Stimulated activated CD8-positive, alpha-beta memory T cell treated with anti-CD3 and anti-CD28 coated beads, Interleukin-2, amount 100 ng/mL, for 48 hours (primary cell): Measurements from ENCODE around the gene CARHSP1.
"Not testable (repeated sequence)": the region's sequence is repeated elsewhere in the genome, so short reads cannot be mapped to it uniquely, and the experiment has no call there.

ENCODE experiments used
- DNase-seq, 2 donors: peaks; one replicate each; pipeline ENCODE4 v3.0.0-alpha.2; 2020; ENCODE audit warnings: low read depth in 2 of 2

The CARHSP1 gene

GRCh38 chr16:8828541-8829165 is 40.2 kb downstream of the CARHSP1 start:
- no peak for DNase-seq

- no peak for DNase-seq
Measured at GRCh38 chr16:8826278-8826879, 42.4 kb downstream of the CARHSP1 start.

DNA sequence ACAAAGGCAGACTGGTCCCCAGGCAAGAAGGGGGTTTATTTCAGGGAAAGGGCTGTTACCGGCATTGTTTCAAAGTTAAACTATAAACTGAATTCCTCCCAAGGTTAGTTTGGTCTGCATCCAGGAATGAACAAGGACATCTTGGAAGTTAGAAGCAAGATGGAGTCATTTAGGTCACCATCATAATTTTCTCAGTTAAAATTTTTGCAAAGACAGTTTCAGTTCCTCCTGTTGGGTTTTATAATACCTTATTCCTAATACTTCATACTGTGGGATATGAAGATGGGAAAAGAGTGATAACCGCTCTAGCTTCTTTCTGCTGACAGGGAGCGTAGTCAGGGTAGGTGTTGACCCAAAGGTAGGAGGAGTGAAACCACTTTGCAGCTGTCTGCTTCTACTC is 46.4 kb downstream of the CARHSP1 start:
- DNase-seq = no peak

GRCh38 chr16:8819411-8820034 is 49.3 kb downstream of the CARHSP1 start:
- no peak for DNase-seq

GRCh38 chr16:8818504-8819270 is 50.1 kb downstream of the CARHSP1 start:
- no peak for DNase-seq

- DNase-seq = no peak
Measured at GRCh38 chr16:8816967-8817655, 51.7 kb downstream of the CARHSP1 start.

GRCh38 chr16:8814095-8814806 is 54.6 kb downstream of the CARHSP1 start:
- DNase-seq = no peak

DNA sequence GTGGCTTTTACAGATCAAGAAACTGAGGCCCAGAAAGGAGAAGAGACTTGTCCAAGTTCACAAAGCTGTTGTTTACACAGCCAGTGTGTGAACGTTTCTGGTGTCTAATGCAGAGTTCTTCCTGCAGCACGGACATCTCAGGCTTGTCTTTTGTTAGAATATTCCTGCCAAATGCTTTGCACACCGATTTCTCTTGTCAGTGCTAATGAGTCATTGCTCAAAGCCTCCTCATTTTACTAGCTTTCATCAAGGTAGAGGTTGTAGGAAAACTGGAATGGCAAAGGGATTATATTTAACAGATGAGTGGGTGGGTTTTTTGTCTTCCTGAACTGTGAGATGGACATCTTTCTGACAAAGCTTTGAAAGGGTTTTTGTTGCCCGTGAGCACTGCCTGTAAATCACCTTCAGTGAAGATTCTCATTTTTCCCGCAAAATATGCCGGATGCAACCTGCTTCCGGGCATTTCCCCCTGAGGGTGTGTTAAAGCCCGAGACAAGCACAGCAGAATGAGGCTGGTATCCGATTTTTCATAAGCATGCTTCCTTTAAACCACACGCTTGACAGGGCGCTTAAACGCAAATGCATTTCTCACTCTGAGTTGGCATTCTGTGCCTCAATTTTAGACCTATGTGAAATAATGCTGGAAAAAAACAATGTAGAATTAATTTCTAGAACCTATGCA is 56.5 kb downstream of the CARHSP1 start:
- no peak for DNase-seq

DNA sequence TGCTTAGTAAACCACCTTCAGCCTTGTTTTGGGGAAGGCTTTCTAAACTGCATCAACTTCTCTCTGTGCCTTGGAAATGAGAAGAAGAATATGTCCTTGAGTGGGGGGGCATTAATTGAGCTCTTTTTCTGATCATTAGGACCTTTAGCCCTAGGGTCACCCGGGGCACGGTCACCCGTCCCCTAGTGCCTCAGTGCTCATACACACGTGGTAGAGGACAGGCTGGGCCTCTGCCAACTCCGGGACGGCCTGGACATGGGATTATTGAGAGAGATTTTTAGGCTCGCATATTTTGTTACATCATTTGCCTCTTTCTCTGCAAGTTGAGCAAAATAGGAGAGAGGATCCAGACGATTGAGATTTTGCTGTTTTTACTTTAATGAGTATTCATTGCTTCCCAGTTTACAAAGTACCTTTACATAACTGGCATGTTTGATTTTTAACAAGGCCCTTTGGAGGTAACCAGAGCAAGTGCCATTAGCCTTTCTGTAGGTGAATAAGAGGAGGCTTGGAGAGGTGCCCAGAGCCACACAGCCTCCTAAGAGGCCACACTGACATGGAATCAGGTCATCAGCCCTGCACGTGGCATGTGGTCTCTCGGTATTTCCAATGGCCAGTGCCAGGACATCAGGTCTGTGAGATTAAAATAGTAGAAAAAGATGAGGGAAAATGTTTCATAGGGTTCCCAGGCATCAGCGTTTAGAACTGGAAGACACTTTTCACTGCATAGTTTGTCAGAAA is 60.0 kb downstream of the CARHSP1 start:
- DNase-seq = no peak

DNA sequence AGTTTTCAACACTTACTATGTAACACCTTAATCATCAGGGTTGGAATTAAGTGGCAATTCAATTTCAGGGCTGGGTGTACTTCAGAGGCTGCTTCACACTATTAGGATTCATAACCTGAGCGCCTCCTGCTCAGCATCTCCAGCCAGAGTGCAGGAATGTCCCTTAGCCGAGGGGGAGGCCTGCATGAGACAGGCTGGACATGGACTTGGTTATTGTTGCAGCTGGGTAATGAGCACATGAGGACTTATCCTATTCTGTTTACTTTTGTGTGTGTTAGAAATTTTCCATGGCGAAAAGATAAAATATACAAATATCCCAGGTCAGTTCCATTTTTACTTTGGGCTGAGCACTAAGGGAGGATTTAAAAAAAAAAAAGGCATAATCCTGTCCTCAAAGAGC is 60.8 kb downstream of the CARHSP1 start:
- DNase-seq = no peak

DNA sequence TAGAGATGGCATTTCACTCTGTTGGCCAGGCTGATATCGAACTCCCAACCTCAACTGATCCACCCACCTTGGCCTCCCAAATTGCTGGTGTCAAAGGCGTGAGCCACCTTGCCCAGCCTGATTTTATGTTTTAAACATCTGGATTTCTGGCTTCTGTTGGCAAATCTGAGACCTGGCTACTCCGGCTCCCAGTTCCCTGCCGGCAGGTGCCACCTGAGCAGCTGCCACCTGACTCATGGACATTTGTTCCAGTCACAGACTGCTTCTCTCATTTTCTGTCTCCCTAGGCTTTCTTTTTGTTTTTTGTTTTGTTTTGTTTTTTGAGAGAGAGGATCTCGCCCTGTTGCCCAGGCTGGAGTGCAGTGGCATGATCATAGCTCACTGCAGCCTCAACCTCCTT is 61.6 kb downstream of the CARHSP1 start:
- no peak for DNase-seq

DNA sequence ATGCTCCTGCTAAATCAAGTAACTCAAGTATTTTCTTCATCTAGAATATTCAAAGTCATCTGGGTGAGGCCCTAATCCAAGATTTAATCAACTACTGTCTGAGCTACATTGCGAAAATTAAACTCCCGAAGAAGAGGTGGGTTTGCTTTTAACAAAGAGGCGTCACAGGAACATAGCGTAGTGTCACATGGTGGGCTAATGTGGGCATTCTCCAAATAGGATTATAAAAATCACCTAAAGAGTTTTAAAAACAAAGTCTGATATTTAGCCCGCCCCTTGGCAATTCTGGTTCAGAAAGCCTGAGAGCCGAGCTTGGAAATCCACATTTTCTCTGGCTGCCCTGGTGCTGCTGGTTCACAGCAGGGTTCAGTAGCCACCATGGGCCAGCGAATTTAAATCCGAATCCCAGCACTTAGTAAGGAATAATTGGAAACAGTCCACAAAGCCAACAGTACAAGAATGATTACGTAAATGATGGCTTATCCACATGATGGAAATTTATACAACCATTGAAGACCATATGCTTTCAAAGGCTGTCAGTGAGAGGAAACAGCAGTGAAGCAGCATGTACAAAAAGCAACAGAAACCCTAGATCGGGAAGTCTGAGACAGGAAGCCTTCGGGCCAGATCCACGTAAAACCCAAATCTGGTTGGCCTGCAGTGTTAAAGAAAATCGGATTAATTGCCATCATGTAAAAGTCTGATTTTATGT is 62.4 kb downstream of the CARHSP1 start:
- DNase-seq = no peak

DNA sequence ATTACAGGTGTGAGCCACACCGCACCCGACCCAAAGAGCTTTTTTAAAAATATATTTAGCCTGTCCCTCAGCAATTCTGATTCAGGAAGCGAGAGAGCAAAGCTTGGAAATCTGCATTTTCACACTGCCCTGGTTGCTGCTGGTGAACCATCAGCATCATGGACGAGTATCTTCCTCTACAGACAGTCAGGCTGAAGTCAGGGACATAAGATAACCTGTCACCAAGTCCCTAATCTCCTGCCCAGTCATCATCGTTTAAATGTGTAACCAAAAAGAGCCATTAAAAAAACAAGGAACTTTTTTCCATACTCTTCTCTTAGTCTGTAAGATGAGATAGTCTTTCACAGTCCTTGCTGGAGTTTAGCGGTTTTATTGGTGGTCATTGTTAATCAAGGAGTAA is 64.5 kb downstream of the CARHSP1 start:
- no peak for DNase-seq

DNA sequence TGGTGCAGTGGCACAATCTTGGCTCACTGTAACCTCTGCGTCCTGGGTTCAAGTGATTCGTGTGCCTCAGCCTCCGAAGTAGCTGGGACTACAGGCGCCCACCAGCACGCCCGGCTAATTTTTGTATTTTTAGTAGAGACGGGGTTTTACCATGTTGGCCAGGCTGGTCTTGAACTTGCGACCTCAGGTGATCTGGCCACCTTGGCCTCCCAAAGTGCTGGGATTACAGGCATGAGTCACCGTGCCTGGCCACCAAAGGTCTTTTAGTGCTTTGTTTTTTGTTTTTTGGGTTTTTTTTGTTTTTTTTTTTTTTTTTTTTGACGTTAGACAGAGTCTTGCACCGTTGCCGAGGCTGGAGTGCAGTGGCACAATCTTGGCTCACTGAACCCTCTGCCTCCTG is 65.1 kb downstream of the CARHSP1 start:
- DNase-seq = not testable (repeated sequence)
